HG03095 (cell line): Measurements from ENCODE around the gene RAD54L.
A peak's percentile ranks its signal among the peaks of the same experiment; 100 is the strongest.
"Not testable (repeated sequence)": the region's sequence is repeated elsewhere in the genome, so short reads cannot be mapped to it uniquely, and the experiment has no call there.

ENCODE experiments used
- ATAC-seq: cut with Tn5 transposase; IDR thresholded peaks from one replicate; pipeline ENCODE4 v1.9.1; 2021; ENCODE audit warnings: moderate library complexity; ENCODE audit not compliant: unreplicated experiment

The RAD54L gene

DNA sequence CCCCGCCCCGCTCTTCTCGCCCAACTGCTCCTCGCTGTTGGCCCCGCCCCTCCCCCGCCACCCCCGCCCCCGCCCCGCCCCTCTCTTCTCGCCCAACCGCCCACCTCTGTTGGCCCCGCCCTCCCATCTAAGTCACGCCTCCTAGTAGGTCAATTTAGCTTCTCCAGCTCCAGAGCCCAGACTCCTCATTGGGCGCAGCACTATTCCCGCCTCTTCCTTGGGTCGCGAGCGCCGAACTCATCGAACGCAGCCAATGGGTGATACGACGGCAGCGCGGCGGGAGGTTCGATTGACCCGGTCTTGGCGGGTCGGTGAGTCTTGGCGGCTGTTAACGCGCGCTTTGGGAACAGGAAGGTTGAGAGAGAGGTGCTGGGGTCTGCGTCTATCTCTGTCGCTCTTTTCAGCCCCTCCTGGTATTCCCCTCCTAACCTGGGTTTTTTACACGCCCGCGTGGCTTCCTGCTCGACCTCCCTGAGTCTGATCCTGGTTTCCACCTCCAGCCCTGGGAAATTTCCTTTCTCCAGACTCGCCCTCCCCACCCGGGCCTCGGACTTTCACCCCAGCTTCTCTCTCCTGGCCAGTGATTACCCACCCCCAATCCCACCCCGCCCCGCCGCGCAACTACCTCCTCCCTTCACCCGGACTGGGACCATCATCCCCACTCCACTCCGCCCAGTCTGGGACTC lies at the start of gene RAD54L:
TSS of gene RAD54L (plus strand) at position 328 of the 686 bp plus-strand sequence. CDS start 643 bp downstream, outside the sequence.
- peak; percentile 91 for ATAC-seq

- ATAC-seq: peak; percentile 88
Observed at GRCh38 chr1:46197964-46198811, 49.4 kb upstream of the RAD54L start, which contains the start of gene POMGNT1. TSS of gene POMGNT1 (minus strand) at chr1:46198434. CDS start at chr1:46197821, 613 bp downstream.

DNA sequence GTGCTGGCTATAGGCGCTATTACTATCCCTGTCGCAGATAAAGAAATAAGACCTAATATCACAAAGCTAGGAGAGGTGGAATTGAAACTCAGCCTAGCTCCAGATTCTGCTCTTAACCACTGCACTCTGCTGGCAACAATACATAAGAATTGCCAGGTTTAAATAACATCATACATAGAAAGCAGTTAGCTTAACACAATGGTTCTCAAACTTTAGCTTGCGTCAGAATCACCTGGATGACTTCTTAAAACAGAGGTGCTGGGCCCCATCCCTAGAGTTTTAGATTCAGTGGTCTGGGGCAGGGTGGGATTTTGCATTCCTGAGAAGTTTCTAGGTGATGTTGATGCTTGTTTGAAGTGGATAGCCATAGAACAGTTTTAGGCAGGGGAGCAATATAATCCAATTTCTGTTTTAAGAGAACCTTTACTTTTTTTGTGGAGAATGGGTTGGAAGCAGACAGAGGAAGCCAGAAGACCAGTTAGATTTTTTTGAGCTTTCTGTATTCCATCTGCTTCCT lies 48.3 kb upstream of the RAD54L start:
- ATAC-seq: no peak

GRCh38 chr1:46203738-46204405 lies 43.7 kb upstream of the RAD54L start:
- ATAC-seq: no peak

GRCh38 chr1:46204406-46204742 lies 43.2 kb upstream of the RAD54L start:
- no peak for ATAC-seq

GRCh38 chr1:46205141-46205540 lies 42.4 kb upstream of the RAD54L start:
- no peak for ATAC-seq

GRCh38 chr1:46205791-46206190 lies 41.8 kb upstream of the RAD54L start:
- no peak for ATAC-seq

GRCh38 chr1:46206399-46206798 lies 41.2 kb upstream of the RAD54L start:
- ATAC-seq: no peak

- ATAC-seq: no peak
Observed at GRCh38 chr1:46210561-46210960, 37.0 kb upstream of the RAD54L start.

DNA sequence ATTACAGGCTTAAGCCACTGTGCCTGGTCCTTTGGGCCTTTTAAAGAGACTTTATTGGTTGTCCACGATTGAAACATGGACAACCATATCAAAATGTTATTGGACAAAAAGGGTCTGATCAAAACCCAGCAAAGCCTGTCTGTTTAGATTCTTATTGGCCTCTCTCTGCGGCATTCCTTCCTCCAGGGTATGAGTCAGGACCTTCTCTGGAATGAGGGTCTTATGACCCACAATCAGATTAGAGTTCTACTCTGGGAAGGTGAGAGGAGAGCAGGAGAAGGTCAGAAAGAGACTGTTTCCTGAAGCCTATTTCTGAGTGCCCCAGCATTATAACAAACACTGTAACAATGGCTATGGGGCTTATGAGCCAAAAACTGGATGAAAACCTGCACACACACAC lies 36.5 kb upstream of the RAD54L start:
- ATAC-seq: no peak

- no peak for ATAC-seq
Observed at GRCh38 chr1:46215504-46215903, 32.1 kb upstream of the RAD54L start.

DNA sequence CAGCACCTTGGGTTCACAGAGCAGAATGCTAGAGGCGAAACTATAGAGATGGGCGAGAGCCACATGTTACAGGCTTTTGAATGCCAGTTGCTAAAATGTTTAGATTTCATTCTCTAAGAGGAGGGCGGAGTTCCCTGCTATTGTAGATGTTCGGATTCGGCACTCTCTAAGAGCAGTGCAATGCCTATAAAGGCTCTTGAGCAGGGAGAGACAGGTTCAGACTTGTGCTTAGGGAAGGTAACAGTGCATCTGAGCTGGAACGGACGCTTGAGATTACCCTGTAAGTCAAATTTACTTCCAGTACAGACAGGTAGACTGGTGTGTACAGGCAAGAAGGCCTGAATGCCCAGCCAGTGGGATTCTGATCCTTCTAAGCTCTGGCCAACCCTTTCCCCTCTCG lies 29.1 kb upstream of the RAD54L start:
- no peak for ATAC-seq

DNA sequence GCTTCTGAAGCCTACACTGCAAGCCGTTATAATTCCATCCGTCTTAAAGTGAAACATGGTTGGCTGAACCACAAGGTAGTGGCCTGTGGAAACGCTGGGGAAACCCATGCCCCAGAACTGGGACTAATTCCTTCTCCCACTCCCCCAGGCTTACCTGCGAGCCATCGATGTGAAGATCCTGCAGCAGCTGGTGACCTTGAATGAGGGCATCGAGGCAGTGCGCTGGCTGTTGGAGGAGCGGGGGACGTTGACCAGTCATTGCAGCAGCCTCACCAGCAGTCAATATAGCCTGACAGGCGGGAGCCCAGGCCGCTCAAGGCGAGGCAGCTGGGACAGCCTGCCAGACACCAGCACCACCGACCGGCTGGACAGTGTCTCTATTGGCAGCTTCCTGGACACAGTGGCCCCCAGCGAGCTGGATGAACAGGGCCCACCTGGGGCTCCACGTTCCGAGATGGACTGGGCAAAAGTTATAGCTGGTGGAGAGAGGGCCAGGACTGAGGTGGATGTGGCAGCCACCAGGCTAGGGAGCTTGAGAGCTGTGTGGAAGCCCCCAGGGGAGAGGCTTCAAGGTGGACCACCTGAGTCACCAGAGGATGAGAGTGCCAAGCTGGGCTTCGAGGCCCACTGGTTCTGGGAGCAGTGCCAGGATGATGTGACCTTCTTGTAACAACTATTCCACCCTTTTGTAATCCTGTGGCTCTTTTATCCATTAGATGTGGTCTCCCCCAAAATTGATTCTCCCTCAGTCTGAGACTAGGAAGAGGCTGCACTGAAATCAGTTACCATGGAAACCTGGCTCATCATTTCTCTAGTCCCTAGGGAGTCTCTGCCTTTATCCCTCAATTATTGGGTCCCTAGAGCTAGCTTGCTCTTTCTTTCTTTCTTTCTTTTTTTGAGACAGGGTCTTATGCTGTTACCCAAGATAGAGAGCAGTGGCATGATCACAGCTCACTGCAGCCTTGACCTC lies 27.7 kb upstream of the RAD54L start:
- ATAC-seq: no peak

DNA sequence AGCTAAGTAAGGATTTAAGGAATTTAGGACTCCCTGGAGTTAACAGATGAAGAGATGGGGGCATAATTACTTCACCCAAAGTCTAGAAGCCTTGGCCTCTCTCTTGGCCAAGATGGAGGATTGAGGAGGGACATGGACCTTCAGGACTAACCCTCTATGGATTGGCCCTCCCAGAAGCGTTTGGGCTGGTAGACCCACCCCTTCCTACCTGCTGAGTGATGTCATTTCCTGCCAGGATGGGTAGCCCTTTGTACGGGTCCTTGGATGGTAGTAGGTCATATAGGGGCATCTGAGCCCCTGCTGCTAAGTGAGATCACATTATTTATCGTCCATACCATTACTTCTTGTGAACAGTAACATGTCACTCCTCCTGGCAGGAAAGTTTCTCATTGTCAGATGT lies 26.8 kb upstream of the RAD54L start:
- no peak for ATAC-seq

GRCh38 chr1:46221749-46222148 lies 25.8 kb upstream of the RAD54L start:
- no peak for ATAC-seq

DNA sequence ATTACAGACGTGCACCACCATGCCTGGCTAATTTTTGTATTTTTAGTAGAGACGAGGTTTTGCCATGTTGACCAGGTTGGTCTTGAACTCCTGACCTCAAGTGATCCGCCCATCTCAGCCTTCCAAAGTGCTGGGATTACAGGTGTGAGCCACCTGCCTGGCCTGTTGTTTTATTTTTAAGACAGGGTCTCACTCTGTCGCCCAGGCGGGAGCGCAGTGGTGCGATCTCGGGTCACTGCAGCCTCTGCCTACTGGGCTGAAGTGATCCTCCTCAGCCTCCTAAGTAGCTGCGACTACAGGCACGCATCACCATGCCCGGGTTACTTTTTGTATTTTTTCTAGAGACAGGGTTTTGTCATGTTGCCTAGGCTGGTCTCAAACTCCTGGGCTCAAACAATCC lies 24.5 kb upstream of the RAD54L start:
- not testable (repeated sequence) for ATAC-seq

DNA sequence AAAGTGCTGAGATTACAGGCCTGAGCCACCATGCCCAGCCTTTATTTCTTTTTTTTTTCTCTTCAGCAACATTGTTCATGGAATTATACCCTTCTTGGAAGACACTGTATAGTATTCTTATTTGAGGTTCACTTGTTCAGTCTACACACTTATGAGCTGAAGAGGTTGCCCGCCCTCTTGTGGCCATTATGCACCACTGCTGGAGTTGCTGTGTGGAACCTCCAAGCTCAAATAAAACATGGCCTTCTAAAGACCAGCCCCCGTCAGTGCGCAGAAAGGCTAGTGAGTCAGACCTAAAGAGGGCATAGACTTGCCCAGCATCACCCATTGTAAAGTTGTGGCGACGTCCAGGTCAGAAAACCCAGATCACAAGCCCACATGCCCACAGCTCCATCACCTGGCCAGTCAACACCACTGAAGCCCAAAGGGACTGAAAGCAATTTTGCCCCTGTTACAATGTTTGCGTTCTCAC lies 24.1 kb upstream of the RAD54L start:
- ATAC-seq: no peak

GRCh38 chr1:46224966-46225365 lies 22.6 kb upstream of the RAD54L start:
- ATAC-seq: no peak

DNA sequence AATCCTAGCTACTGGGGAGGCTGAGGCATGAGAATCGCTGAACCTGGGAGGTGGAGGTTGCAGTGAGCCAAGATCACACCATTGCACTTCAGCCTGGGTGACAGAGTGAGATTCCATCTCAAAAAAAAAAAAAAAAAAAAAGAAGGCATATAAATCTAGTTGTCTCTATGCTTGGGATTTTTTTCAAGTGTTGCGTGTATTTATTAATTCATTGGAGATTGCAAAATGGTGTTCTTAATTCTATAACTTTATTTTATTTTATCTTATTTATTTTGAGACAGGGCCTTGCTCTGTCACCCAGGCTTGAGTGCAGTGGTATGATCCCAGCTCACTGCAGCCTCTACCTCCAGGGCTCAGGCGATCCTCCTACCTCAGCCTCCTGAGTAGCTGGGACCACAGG lies 16.3 kb upstream of the RAD54L start:
- not testable (repeated sequence) for ATAC-seq

- ATAC-seq: no peak
Observed at GRCh38 chr1:46236882-46237281, 10.7 kb upstream of the RAD54L start.
